Neural cell (in vitro differentiated cells): ENCODE measurements around the gene LCN10. TPM values are rescaled to one million over a fixed set of nuclear protein-coding genes. Genes with fewer than 3 reads are reported as not detected.

Experiments used
- H2AFZ ChIP-seq: fragments of 200-600, 300-800 bp; sonication (generic), shearing (Covaris generic); 2 replicates; pipeline ENCODE4 v1.6.0; 2014; ENCODE audit warnings: low read depth, mild to moderate bottlenecking, antibody characterized with exemption, low read length, moderate library complexity
- H3F3A ChIP-seq: fragments of 200-600 bp; shearing (Covaris generic); 2 replicates; pipeline ENCODE4 v1.6.1; 2016; ENCODE audit warnings: mild to moderate bottlenecking, moderate library complexity, mixed read lengths, antibody characterized with exemption, low read length; ENCODE audit not compliant: insufficient read depth, poor library complexity, severe bottlenecking
- H3K27ac ChIP-seq: fragments of 200-600, 300-800 bp; sonication (generic), shearing (Covaris generic); 2 replicates; pipeline ENCODE4 v1.5.1; 2014; ENCODE audit warnings: mild to moderate bottlenecking, low read length, moderate library complexity
- H3K27me3 ChIP-seq: fragments of 300-800, 200-600 bp; sonication (generic), shearing (Covaris generic); 2 replicates; pipeline ENCODE4 v1.6.0; 2014; ENCODE audit warnings: mild to moderate bottlenecking, low read depth, low read length, moderate library complexity; ENCODE audit not compliant: insufficient read depth
- H3K36me3 ChIP-seq: fragments of 300-800, 200-600 bp; sonication (generic), shearing (Covaris generic); 2 replicates; pipeline ENCODE4 v1.5.1; 2014; ENCODE audit warnings: mild to moderate bottlenecking, antibody characterized with exemption, low read length, moderate library complexity; ENCODE audit not compliant: insufficient read depth
- H3K4me2 ChIP-seq: fragments of 300-800, 200-600 bp; sonication (generic), shearing (Covaris generic); 2 replicates; pipeline ENCODE4 v1.6.0; 2014; ENCODE audit warnings: mild to moderate bottlenecking, low read length
- H3K4me3 ChIP-seq: fragments of 300-800, 200-600 bp; sonication (generic), shearing (Covaris generic); 2 replicates; pipeline ENCODE4 v1.5.1; 2014; ENCODE audit warnings: mild to moderate bottlenecking, low read length, moderate library complexity
- H3K79me2 ChIP-seq: fragments of 200-600 bp; shearing (Covaris generic); replicated peaks from 2 replicates; pipeline ENCODE4 v1.6.0; 2014; ENCODE audit warnings: mild to moderate bottlenecking, low read length, moderate library complexity; ENCODE audit not compliant: insufficient read depth
- H3K9ac ChIP-seq: fragments of 300-800, 200-600 bp; sonication (generic), shearing (Covaris generic); 2 replicates; pipeline ENCODE4 v1.6.1; 2016; ENCODE audit warnings: mild to moderate bottlenecking, low read length, mixed read lengths
- H3K9me2 ChIP-seq: fragments of 200-600 bp; shearing (Covaris generic); 2 replicates; pipeline ENCODE4 v1.6.1; 2016; ENCODE audit warnings: mild to moderate bottlenecking, low read length, mixed read lengths; ENCODE audit not compliant: insufficient read depth
- H3K9me3 ChIP-seq: fragments of 200-600, 300-800 bp; sonication (generic), shearing (Covaris generic); 2 replicates; pipeline ENCODE4 v1.6.1; 2016; ENCODE audit warnings: mild to moderate bottlenecking, mixed run types, low read length, moderate library complexity, mixed read lengths
- H4K20me1 ChIP-seq: fragments of 200-600 bp; shearing (Covaris generic); 2 replicates; pipeline ENCODE4 v1.6.1; 2016; ENCODE audit warnings: mild to moderate bottlenecking, mixed run types; ENCODE audit not compliant: insufficient read depth
- CTCF ChIP-seq: fragments of 450-650 bp; IDR thresholded peaks from 2 replicates; pipeline ENCODE4 v1.5.1; 2014; ENCODE audit warnings: antibody characterized with exemption, mild to moderate bottlenecking, moderate library complexity; ENCODE audit not compliant: poor library complexity, severe bottlenecking
- EP300 ChIP-seq: fragments of 450-650 bp; conservative IDR thresholded peaks from 2 replicates; pipeline ENCODE4 v1.6.1; 2014; ENCODE audit warnings: antibody characterized with exemption, mild to moderate bottlenecking, moderate library complexity; ENCODE audit not compliant: poor library complexity, severe bottlenecking
- EZH2 ChIP-seq: fragments of 200-600, 300-800 bp; shearing (Covaris generic), sonication (generic); IDR thresholded peaks from 2 replicates; pipeline ENCODE4 v1.6.1; 2014; ENCODE audit warnings: antibody characterized with exemption, low read length, borderline replicate concordance, mild to moderate bottlenecking; ENCODE audit not compliant: insufficient read depth, poor library complexity, severe bottlenecking
- MXI1 ChIP-seq: fragments of 450-650 bp; conservative IDR thresholded peaks from 2 replicates; pipeline ENCODE4 v1.6.1; 2014; ENCODE audit warnings: antibody characterized with exemption, mild to moderate bottlenecking; ENCODE audit not compliant: poor library complexity, severe bottlenecking
- POLR2AphosphoS5 ChIP-seq: IDR thresholded peaks from 2 replicates; pipeline ENCODE4 v1.6.1; 2012
- RAD21 ChIP-seq: fragments of 450-650 bp; conservative IDR thresholded peaks from 2 replicates; pipeline ENCODE4 v1.6.1; 2014; ENCODE audit warnings: antibody characterized with exemption, mild to moderate bottlenecking, moderate library complexity
- REST ChIP-seq: IDR thresholded peaks from 2 replicates; pipeline ENCODE4 v1.6.1; 2012; ENCODE audit warnings: borderline replicate concordance
- SMC3 ChIP-seq: fragments of 450-650 bp; conservative IDR thresholded peaks from 2 replicates; pipeline ENCODE4 v1.6.1; 2014; ENCODE audit warnings: antibody characterized with exemption, mild to moderate bottlenecking, moderate library complexity; ENCODE audit not compliant: poor library complexity
- TAF1 ChIP-seq: IDR thresholded peaks from 2 replicates; pipeline ENCODE4 v1.6.1; 2012; ENCODE audit warnings: low read depth
- polyA plus RNA-seq: library from polyadenylated mRNA; depleted of rRNA; stranded (reverse); fragments of >200 nt; gene quantifications from 2 replicates; pipeline ENCODE4 v1.2.3, GENCODE V29; 2014

The LCN10 gene
- polyA plus RNA-seq, 1 donor from 2014 or later: not detected

- H3K9me2 ChIP-seq: no peaks in the 10 kb centered on the region
- no peak overlapping the region for H2AFZ ChIP-seq
- no peak overlapping the region for H3K4me2 ChIP-seq
- no peaks in the 10 kb centered on the region for H4K20me1 ChIP-seq
- H3K4me3 ChIP-seq: no peak overlapping the region
- H3K9me3 ChIP-seq: no peaks in the 10 kb centered on the region
- H3K36me3 ChIP-seq: no peaks in the 10 kb centered on the region
- no peak for TF ChIP-seq RAD21
- TF ChIP-seq TAF1: no peak
- no peak for TF ChIP-seq MXI1
- TF ChIP-seq SMC3: no peak
- no peak for TF ChIP-seq CTCF
- TF ChIP-seq EZH2: no peak
- H3K79me2 ChIP-seq: no peaks in the 10 kb centered on the region
- no peaks in the 10 kb centered on the region for H3K27me3 ChIP-seq
- no peak overlapping the region for H3K9ac ChIP-seq
- no peak overlapping the region for H3K27ac ChIP-seq
- H3F3A ChIP-seq: no peaks in the 10 kb centered on the region
Observed at GRCh38 chr9:136703276-136703860, 39.4 kb downstream of the LCN10 start.

GRCh38 chr9:136701668-136702053, 41.1 kb downstream of the LCN10 start:
- H3K9me2 ChIP-seq: no peaks in the 10 kb centered on the region
- H3K4me3 ChIP-seq: no peak overlapping the region
- no peak overlapping the region for H3K4me2 ChIP-seq
- H4K20me1 ChIP-seq: no peaks in the 10 kb centered on the region
- no peak overlapping the region for H3K27ac ChIP-seq
- H3F3A ChIP-seq: no peaks in the 10 kb centered on the region
- H3K27me3 ChIP-seq: no peaks in the 10 kb centered on the region
- H3K79me2 ChIP-seq: no peaks in the 10 kb centered on the region
- no peaks in the 10 kb centered on the region for H3K36me3 ChIP-seq
- no peak for TF ChIP-seq RAD21
- no peak for TF ChIP-seq EP300
- TF ChIP-seq TAF1: no peak
- TF ChIP-seq REST: no peak
- no peak for TF ChIP-seq POLR2AphosphoS5
- TF ChIP-seq SMC3: no peak
- TF ChIP-seq CTCF: no peak
- TF ChIP-seq EZH2: no peak
- TF ChIP-seq MXI1: no peak
- no peak overlapping the region for H2AFZ ChIP-seq
- H3K9me3 ChIP-seq: no peaks in the 10 kb centered on the region
- H3K9ac ChIP-seq: no peak overlapping the region
